ENCODE data around the gene TNFRSF8. TPM values are rescaled to one million over a fixed set of nuclear protein-coding genes. Genes with fewer than 3 reads are reported as not detected.

The TNFRSF8 gene
- 0.13 and 0.65 TPM in 2 replicates for total RNA-seq

DNA sequence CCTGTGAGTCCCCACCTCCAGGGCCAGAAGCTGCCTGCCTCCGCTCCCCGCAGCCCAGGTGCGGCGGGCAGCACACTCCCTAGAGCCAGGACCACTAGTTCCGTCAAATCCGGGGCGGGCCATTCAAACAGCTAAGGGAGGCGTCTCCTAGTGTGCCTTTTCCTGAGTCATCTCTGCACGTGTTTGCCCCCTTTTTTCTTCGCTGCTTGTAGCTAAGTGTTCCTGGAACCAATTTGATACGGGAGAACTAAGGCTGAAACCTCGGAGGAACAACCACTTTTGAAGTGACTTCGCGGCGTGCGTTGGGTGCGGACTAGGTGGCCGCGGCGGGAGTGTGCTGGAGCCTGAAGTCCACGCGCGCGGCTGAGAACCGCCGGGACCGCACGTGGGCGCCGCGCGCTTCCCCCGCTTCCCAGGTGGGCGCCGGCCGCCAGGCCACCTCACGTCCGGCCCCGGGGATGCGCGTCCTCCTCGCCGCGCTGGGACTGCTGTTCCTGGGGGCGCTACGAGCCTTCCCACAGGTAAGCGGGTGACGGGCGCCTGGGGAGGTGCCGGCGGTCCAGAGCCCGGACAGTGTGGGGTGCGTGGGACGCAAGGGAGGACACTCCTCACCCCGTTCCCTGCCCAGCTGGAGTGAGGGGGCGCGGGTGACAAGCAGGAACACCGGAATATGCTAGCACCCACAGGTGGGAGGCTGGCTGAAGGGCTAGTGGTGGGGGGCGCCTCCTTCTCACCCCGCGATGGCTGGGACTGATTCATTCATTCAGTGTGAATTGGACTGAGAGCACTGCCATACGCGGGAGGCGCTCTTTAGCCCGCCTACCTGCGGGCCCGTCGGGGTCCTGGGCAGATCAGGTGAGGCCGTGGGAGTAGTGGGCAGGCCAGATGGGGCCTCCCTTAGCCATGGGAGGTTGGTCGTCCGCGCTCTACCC is at the start of gene TNFRSF8:
Gene TNFRSF8, plus strand, starts transcription at position 163 of the 932 bp plus-strand sequence. Its CDS starts 296 bp downstream, at position 459.

DNA sequence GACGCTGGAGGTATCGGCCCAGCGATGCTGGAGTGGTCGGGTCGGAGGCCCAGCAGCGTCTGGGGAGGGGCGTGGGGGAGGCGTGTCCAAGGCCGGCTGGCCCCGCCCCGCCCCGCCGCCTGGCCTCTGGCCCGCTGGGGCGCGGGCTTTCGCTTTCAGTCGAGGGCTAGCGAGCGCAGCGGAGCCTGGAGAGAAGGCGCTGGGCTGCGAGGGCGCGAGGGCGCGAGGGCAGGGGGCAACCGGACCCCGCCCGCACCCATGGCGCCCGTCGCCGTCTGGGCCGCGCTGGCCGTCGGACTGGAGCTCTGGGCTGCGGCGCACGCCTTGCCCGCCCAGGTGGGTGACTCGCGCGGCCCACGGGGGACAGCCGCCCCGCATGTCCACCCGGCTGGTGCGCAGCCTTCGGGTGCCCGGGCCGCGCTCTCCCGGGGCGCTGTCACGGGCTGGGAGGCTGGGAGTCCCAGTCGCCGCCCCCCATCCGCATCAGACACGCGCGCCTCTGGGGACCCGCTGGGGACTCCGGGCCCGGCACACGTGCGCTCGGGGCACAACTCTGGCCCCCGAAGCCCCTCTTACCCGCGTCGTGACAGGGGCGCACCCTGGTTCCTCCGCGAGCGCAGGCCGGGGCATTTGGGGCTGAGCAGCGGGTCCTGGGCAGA is 103.9 kb downstream of the TNFRSF8 start, which contains the start of gene TNFRSF1B:
Gene TNFRSF1B, plus strand, starts transcription at position 158 of the 659 bp plus-strand sequence. Its CDS starts 101 bp downstream, at position 259.

Other genes with a start within 250 kb of the TNFRSF8 start
- gene NPPA, start 215.5 kb upstream of the TNFRSF8 start, total RNA-seq = not detected in 2 replicates
- gene NPPB, start 204.4 kb upstream of the TNFRSF8 start, total RNA-seq = not detected in 2 replicates
- 36.1 and 54.6 TPM in 2 replicates for gene KIAA2013, start 136.9 kb upstream of the TNFRSF8 start, total RNA-seq
- 182 and 368 TPM in 2 replicates for gene PLOD1, start 128.6 kb upstream of the TNFRSF8 start, total RNA-seq
- 32.7 and 95.7 TPM in 2 replicates for gene MFN2, start 82.9 kb upstream of the TNFRSF8 start, total RNA-seq
- gene MIIP, start 43.8 kb upstream of the TNFRSF8 start, total RNA-seq = 26.9 and 27.4 TPM in 2 replicates
- gene TNFRSF1B, start 103.7 kb downstream of the TNFRSF8 start, total RNA-seq = 23.9 and 48.1 TPM in 2 replicates
- 22.2 and 45.6 TPM in 2 replicates for gene VPS13D, start 166.7 kb downstream of the TNFRSF8 start, total RNA-seq

Data from bladder microvascular endothelial cell (primary cell).